Measurements from ENCODE around the gene BYSL.

Gene BYSL

DNA sequence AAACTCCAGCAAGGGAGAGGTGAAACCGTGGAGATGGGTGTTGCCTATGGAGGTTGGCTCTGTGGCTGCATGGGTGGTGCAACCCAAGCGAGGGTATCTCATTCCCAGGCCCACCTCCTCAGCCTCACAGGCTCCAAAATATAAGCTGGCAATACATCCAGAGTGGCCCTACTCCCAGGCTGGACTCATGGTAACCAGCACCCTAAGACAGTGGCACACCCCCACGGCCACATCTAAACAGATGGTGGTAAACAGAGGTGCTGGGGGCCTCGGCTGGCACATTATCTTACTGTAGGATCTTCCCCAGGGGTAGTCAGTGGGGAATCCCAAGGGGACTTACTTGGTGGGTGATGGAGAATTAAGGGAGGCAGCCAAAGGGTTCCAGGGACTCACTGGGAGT, 54.0 kb downstream of the BYSL start:
- TF ChIP-seq CTCF (IDR thresholded peaks at IDR 0.05; ENCODE audit: low read depth, low read length, missing control alignments): no peak
- DNase-seq (ENCODE audit: extremely low read depth, low read depth): no peak
- H3K4me3 ChIP-seq (replicated peaks; ENCODE audit: low read depth, low read length): no peak overlapping the region

GRCh38 chr6:41976794-41977484, 55.6 kb downstream of the BYSL start:
- no peak for TF ChIP-seq CTCF (IDR thresholded peaks at IDR 0.05; ENCODE audit: low read depth, low read length, missing control alignments)
- peak; percentile 48 for DNase-seq (ENCODE audit: extremely low read depth, low read depth)
- H3K4me3 ChIP-seq (replicated peaks; ENCODE audit: low read depth, low read length): no peak overlapping the region
